ENCODE results near the gene KRTAP5-7.
"Not testable (repeated sequence)": the region's sequence is repeated elsewhere in the genome, so short reads cannot be mapped to it uniquely, and the experiment has no call there.

Gene KRTAP5-7

DNA sequence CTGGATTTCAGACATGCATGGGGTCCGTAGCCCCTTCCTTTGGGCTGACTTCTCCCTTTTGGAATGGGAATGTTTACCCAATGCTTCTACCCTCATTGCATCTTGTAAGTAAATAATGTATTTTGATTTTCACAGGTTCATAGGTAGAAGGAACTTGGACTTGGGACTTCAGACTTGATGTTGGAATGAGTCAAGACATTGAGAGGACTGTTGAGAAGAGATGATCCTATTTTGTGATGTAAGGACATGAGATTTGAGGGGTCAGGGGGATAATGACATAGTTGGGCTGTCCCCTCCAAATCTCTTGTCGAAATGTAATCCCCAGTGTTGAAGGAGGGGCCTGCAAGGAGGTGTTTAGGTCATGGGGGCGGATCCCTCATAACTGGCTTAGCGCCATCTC is 37.4 kb downstream of the KRTAP5-7 start:
- no peak for FAIRE-seq

DNA sequence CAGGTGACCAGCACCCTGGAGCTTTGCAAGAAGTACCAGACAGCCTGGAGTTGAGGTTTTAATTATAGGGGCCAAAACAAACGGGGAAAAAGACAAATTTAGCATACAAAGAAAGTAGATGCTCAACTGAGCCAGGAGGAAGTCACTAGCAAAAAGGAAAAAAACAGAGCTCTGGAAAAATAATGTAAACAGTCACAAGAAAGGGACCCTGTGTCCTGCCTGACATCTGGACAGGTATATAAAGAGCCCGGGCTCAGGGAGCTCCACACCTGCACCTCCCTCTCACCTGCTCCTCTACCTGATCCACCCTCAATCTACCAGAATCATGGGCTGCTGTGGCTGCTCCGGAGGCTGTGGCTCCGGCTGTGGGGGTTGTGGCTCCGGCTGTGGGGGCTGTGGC is 38.2 kb downstream of the KRTAP5-7 start, which contains the start of gene KRTAP5-10:
Gene KRTAP5-10, plus strand, starts transcription at position 301 of the 400 bp plus-strand sequence. Its CDS starts 25 bp downstream, at position 326.
- FAIRE-seq, result no peak

DNA sequence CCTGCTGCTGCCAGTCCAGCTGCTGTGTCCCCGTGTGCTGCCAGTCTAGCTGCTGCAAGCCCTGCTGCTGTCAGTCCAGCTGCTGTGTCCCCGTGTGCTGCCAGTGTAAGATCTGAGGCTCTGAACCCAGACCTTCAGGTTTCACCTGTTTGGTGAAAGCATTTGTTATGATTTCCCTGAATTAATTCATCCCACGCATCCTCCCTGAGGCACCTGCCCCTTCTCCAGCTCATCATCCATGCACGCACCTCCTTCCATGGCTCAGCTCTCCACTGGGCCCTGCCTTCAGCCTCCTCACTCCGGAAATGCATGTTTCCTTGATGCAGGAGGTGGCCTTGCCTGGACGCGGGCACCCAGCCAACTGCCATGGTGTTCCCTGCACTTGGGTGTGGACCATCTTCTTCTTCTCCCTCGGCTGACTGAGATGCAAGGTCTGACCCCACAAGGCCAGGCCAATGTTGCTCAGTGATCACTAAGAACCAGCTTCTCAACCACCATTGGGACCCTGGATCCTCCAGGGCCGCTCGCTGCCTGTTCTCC is 39.1 kb downstream of the KRTAP5-7 start:
- no peak for FAIRE-seq

- not testable (repeated sequence) for FAIRE-seq
Observed at GRCh38 chr11:71566626-71567599, 39.8 kb downstream of the KRTAP5-7 start.

GRCh38 chr11:71567633-71568032 is 40.6 kb downstream of the KRTAP5-7 start:
- not testable (repeated sequence) for FAIRE-seq

GRCh38 chr11:71568704-71569349 is 41.8 kb downstream of the KRTAP5-7 start:
- FAIRE-seq, result no peak

DNA sequence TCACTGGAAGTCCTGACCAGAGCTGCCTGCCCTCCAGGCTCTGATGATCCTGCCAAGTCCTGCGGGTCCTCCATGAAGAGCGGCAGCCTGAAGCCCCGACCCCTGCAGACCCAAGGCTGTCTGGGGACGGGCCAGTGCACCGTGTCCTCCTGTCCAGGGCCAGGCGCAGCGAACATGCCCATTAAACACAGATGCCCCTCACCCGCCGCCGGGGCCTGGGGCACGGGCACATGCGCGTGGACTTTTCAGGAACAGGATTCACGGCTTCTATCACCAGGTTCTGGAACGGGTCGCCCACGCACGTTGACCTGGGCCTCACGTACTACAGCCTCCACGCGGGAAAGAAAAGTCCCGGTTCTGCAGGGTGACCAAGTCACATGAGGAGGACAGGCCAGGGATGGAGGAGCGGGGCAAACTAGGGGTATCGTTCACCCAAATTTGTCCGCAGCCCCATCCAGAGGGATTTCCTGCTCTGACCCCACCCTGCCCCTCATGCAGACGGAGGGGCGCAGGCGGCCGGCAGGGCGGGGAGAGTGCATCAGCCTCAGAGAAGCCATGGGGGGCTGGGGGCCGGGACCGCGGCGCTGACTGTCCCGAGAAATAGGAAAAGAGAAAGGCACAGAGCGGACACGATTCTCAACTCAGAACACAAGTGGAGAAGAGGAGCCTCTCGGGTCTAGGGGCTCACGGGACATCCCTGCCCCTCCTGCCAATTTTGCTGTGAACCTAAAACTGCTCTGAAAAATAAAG is 44.2 kb downstream of the KRTAP5-7 start:
- not testable (repeated sequence) for FAIRE-seq

DNA sequence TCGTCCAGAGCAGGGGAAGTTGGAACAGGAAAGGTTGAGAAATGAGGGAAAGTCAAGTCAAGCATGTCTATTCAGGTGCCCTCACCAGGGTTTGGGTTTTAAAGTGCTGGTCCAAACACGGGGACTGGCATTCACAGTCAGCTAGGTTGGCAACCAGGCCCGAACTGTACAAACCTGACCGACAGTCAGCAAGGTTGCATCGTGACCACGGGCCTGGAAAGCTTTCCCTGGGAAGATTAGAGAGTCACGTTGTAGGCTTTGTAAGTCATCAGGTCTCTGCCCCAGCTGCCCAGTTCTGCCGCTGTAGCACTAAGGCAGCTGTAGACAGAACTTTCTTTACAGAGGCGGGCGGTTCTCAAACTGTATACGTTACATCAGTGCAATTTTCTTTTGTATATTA is 45.7 kb downstream of the KRTAP5-7 start:
- no peak for FAIRE-seq

DNA sequence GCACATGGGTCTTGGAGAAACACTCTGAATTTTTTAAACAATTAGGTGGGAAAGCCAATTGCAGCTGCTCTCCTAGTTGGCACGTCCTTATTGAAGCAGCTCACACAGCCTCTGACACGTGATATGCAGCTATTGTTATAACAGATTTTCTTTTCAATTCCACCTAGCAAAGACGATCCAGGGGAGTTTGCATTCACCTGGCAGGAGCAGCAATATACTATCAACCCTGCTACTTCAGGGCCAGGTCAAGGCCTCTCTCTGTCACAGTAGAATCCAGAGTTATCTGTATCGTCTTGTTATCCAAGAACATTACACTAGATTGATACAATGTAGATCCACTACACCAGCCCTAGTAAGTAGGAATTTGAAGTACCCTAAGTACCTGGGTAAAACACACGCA is 47.4 kb downstream of the KRTAP5-7 start:
- no peak for FAIRE-seq

GRCh38 chr11:71575723-71576424 is 48.8 kb downstream of the KRTAP5-7 start:
- FAIRE-seq, result no peak

- FAIRE-seq, result not testable (repeated sequence)
Observed at GRCh38 chr11:71576688-71577465, 49.8 kb downstream of the KRTAP5-7 start.

DNA sequence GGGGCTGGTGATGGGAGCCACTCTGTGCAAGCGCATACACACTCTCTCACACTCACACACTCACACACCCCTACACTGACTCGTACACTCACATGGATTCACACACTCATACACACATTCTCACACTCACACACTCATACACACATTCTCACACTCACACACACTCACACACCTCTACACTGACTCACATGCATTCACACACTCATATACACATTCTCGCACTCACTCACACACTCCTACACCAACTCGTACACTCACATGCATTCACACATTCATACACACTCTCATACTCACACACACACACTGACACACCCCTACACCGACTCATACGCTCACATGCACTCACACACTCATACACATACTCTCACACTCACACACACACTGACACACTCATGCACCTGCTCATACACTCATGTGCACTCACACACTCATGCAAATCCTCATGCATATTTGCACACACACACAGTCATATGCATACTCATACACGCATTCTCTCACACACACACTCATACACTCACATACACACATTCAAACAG is 50.5 kb downstream of the KRTAP5-7 start:
- no peak for FAIRE-seq

Data from G401.6 (cell line).